ENCODE data around the gene MYO6. TPM values are rescaled to one million over a fixed set of nuclear protein-coding genes. Genes with fewer than 3 reads are reported as not detected.

MYO6 gene
- total RNA-seq, 2 experiments from 2014 or later: not detected

GRCh38 chr6:75824160-75824559 is 75.1 kb downstream of the MYO6 start:
- Histone ChIP-seq H3K4me3 (ENCODE audit: low read depth, low read length, poor library complexity, severe bottlenecking) (no peak overlapping the region), H3K27ac (ENCODE audit: low read depth, low read length, poor library complexity, severe bottlenecking) (no peak overlapping the region), H3K79me2 (ENCODE audit: insufficient read depth, low read depth, low read length) (no peaks in the 10 kb centered on the region), H3K4me1 (ENCODE audit: insufficient read depth, low read length, poor library complexity, severe bottlenecking) (no peaks in the 10 kb centered on the region), H3K9me2 (ENCODE audit: insufficient read depth, low read length) (no peaks in the 10 kb centered on the region), H3K36me3 (ENCODE audit: insufficient read depth, low read length) (no peaks in the 10 kb centered on the region), H3K9me3 (ENCODE audit: low read length) (no peaks in the 10 kb centered on the region), H4K20me1 (ENCODE audit: insufficient read depth, low read length) (no peaks in the 10 kb centered on the region), H3K4me2 (ENCODE audit: low read length) (no peak overlapping the region), H2AFZ (ENCODE audit: low read length) (no peak overlapping the region)
- no peak for DNase-seq (ENCODE audit: low spot score)
- TF ChIP-seq CTCF (conservative IDR thresholded peaks at IDR 0.05; ENCODE audit: low read length): no peak
- TF ChIP-seq EZH2phosphoT487 (IDR thresholded peaks at IDR 0.05; ENCODE audit: borderline replicate concordance, low read depth, low read length): no peak
- POLR2A ChIA-PET: no interaction called here
- BruUV-seq (replicated peaks): no TSS peak
- CTCF ChIA-PET (ENCODE audit: unreplicated experiment): no interaction called here
- intact Hi-C loops (cut with micrococcal nuclease; ENCODE audit: unreplicated experiment): no loop called here

DNA sequence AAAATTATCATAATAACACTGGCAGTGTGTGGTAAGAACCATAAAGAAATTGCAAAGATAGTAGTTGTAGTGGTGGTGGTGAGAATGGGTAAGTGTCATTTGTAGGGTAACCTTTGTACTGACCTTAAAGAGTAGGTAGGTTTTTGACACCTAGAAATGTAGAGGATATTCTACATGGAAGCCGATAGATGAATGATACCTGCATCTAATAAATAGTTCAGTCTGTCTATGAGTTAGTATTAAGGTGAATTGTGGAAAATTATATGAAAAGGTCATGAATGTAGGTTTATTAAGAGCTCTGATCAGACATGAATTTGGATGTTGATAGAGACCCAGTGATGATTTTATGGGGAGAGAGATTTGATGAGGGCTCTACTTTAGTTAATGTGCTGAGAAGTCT is 78.1 kb downstream of the MYO6 start:
- H3K9me2 ChIP-seq (ENCODE audit: insufficient read depth, low read length): no peaks in the 10 kb centered on the region
- no peaks in the 10 kb centered on the region for H3K79me2 ChIP-seq (ENCODE audit: insufficient read depth, low read depth, low read length)
- no peak overlapping the region for H2AFZ ChIP-seq (ENCODE audit: low read length)
- H3K4me3 ChIP-seq (ENCODE audit: low read depth, low read length, poor library complexity, severe bottlenecking): no peak overlapping the region
- H3K36me3 ChIP-seq (ENCODE audit: insufficient read depth, low read length): no peaks in the 10 kb centered on the region
- POLR2A ChIA-PET: interaction anchor here (0.9 kb wide), 1 partner anchor 16 kb away, joined by 3 read pairs; no protein-coding TSS in a partner anchor
- intact Hi-C loops (cut with micrococcal nuclease; ENCODE audit: unreplicated experiment): no loop called here
- H3K9me3 ChIP-seq (ENCODE audit: low read length): no peaks in the 10 kb centered on the region
- H3K4me2 ChIP-seq (ENCODE audit: low read length): no peak overlapping the region
- TF ChIP-seq EZH2phosphoT487 (IDR thresholded peaks at IDR 0.05; ENCODE audit: borderline replicate concordance, low read depth, low read length) (no peak), CTCF (conservative IDR thresholded peaks at IDR 0.05; ENCODE audit: low read length) (no peak)
- no peak overlapping the region for H3K27ac ChIP-seq (ENCODE audit: low read depth, low read length, poor library complexity, severe bottlenecking)
- no peaks in the 10 kb centered on the region for H3K4me1 ChIP-seq (ENCODE audit: insufficient read depth, low read length, poor library complexity, severe bottlenecking)
- BruUV-seq (replicated peaks): no TSS peak
- no peak for DNase-seq (ENCODE audit: low spot score)
- CTCF ChIA-PET (ENCODE audit: unreplicated experiment): no interaction called here
- H4K20me1 ChIP-seq (ENCODE audit: insufficient read depth, low read length): no peaks in the 10 kb centered on the region

- no peaks in the 10 kb centered on the region for H3K9me3 ChIP-seq (ENCODE audit: low read length)
- no TSS peak for BruUV-seq (replicated peaks)
- H3K4me1 ChIP-seq (ENCODE audit: insufficient read depth, low read length, poor library complexity, severe bottlenecking): no peaks in the 10 kb centered on the region
- H3K36me3 ChIP-seq (ENCODE audit: insufficient read depth, low read length): no peaks in the 10 kb centered on the region
- no peaks in the 10 kb centered on the region for H4K20me1 ChIP-seq (ENCODE audit: insufficient read depth, low read length)
- no peaks in the 10 kb centered on the region for H3K79me2 ChIP-seq (ENCODE audit: insufficient read depth, low read depth, low read length)
- POLR2A ChIA-PET: interaction anchor here (1.6 kb wide), 2 partner anchors 13 to 38 kb away, joined by 3 to 4 read pairs; no protein-coding TSS in a partner anchor
- no peak overlapping the region for H3K4me2 ChIP-seq (ENCODE audit: low read length)
- H3K4me3 ChIP-seq (ENCODE audit: low read depth, low read length, poor library complexity, severe bottlenecking): no peak overlapping the region
- no peak for DNase-seq (ENCODE audit: low spot score)
- no peak overlapping the region for H3K27ac ChIP-seq (ENCODE audit: low read depth, low read length, poor library complexity, severe bottlenecking)
- CTCF ChIA-PET (ENCODE audit: unreplicated experiment): no interaction called here
- intact Hi-C loops (cut with micrococcal nuclease; ENCODE audit: unreplicated experiment): no loop called here
- H2AFZ ChIP-seq (ENCODE audit: low read length): no peak overlapping the region
- no peak for TF ChIP-seq EZH2phosphoT487 (IDR thresholded peaks at IDR 0.05; ENCODE audit: borderline replicate concordance, low read depth, low read length)
- TF ChIP-seq CTCF (conservative IDR thresholded peaks at IDR 0.05; ENCODE audit: low read length): no peak
- H3K9me2 ChIP-seq (ENCODE audit: insufficient read depth, low read length): no peaks in the 10 kb centered on the region
Measured at GRCh38 chr6:75830959-75831885, 82.2 kb downstream of the MYO6 start.

Measured in OCI-LY7 (cell line).